Psoas muscle (tissue), 8 donors: ENCODE results near the gene FRYL. TPM values are rescaled to one million over a fixed set of nuclear protein-coding genes. Genes with fewer than 3 reads are reported as not detected.

ENCODE experiments used
- ATAC-seq, 4 donors: fragments of 200-7000 bp; cut with Tn5 transposase; one replicate each; pipeline ENCODE4 v1.9.1; 2020; ENCODE audit warnings: moderate library complexity in 3 of 4, mild to moderate bottlenecking in 2 of 4
- DNase-seq, 2 donors: peaks; one replicate each; pipeline ENCODE4 v3.0.0-alpha.2; 2020
- H3K27ac ChIP-seq: fragments of 200-600 bp; one replicate; pipeline ENCODE4 v1.8.0; 2022
- H3K27me3 ChIP-seq, 3 donors: fragments of 200-600 bp in 1 of 3; one replicate each; pipeline versions ENCODE4 v1.6.1 to v1.8.0; 2013 to 2022; ENCODE audit warnings: low read length in 2 of 3, mild to moderate bottlenecking in 2 of 3, moderate library complexity in 1 of 3; ENCODE audit not compliant: insufficient read depth in 3 of 3
- H3K36me3 ChIP-seq, 2 donors: fragments of 200-600 bp in 1 of 2; one replicate each; pipeline versions ENCODE4 v1.6.1 to v1.8.0; 2013 to 2022; ENCODE audit warnings: low read depth in 1 of 2, mild to moderate bottlenecking in 1 of 2, moderate library complexity in 1 of 2; ENCODE audit not compliant: insufficient read depth in 1 of 2
- H3K4me1 ChIP-seq: fragments of 200-600 bp; one replicate; pipeline ENCODE4 v1.8.0; 2022
- H3K4me3 ChIP-seq: fragments of 200-600 bp; one replicate; pipeline ENCODE4 v1.8.0; 2022; ENCODE audit warnings: mild to moderate bottlenecking
- H3K9me3 ChIP-seq: fragments of 200-600 bp; one replicate; pipeline ENCODE4 v1.8.0; 2022
- WGBS, 3 donors: extraction: QIAGEN DNeasy Blood & Tissue Kit; methylation state at CpG; one replicate each; pipeline versions ENCODE4 v1.1.6 to v1.1.7; 2013; 5-methylcytosine and 5-hydroxymethylcytosine counted together
- intact Hi-C, 2 donors: fragments of 100-400 bp; cut with DNase I; formaldehyde crosslinking; loops; one replicate each; pipeline versions ENCODE4 v1.11.0 to v1.14.2; 2022
- polyA plus RNA-seq, 3 donors: library from polyadenylated mRNA; stranded (reverse); fragments of 200-250 nt; gene quantifications; one replicate each; pipeline ENCODE4 v1.2.3, GENCODE V29; 2013
- total RNA-seq, 4 donors: library from RNA; stranded (reverse); fragmentation: NEBNext Ultra II Directional in 2 of 4; extraction: Animal tissue kit (Norgen Biotek cat#: 25700) in 2 of 4; gene quantifications; one replicate each; pipeline versions ENCODE4 v1.2.1 to v1.2.4, GENCODE V29; 2021 to 2023
- TF ChIP-seq, protein P1 (sequence below): fragments of 200-600 bp; IDR thresholded peaks from one replicate; pipeline ENCODE4 v1.8.0; 2022; ENCODE audit warnings: antibody characterized with exemption
- donor health status: healthy with polysubstance abuse.
- donor health status: DM: no; HTN: no; CAD: no; lungs with moderate emphysema.
- donor health status: Bipolar disorder and iron deficiency.
- donor health status: healthy.
- donor health status: DM: yes; HTN: yes; CAD: no.
- donor health status: DM: no; HTN: no; CAD: no.
- donor health status: DM: no; HTN: no; CAD: no.
- donor health status: DM: yes; HTN: yes; CAD: no.

FRYL gene
- total and polyA plus RNA-seq, 7 donors: 4.8 to 21.7 (median 15.0) TPM

DNA sequence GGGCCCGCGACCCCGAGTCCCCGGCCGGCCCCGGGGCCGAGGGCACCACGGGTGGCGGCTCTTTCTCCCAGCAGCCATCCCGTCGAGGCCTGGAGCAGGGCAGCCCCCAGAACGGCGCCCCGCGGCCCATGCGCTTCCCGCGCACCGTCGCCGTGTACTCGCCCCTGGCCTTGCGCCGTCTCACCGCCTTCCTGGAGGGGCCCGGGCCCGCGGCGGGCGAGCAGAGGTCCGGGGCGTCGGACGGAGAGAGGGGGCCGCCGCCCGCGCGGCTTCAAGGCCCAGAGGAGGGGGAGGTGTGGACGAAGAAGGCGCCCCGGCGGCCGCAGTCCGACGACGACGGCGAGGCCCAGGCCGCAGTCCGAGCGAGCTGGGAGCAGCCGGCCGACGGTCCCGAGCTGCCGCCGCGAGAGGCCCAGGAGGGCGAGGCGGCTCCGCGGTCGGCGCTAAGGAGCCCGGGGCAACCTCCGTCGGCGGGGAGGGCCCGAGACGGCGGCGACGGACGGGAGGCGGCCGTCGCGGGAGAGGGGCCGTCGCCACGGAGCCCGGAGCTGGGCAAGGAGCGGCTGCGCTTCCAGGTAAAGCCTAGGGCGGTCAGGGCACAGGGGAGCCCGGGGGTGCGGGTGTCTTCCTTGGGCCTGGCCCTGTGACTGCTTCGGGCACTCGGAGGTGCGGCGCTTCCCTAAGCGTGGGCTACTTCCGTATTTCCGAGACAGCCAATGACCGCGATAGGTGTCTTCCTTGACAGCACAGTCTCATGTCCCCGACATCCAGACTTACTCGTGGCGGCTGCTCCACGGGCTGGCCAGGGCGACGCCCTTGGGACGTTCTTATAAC, 289.2 kb downstream of the FRYL start:
- 5 to 9% (median 8%) methylated on average over 50 to 104 of the region's 104 CpGs for WGBS, 3 donors
- Histone ChIP-seq H3K36me3 (no peaks in the 10 kb centered on the region), H3K27ac (no peak overlapping the region), H3K4me3 (peak overlapping the region; percentile 58), H3K27me3 (peaks cover 0 to 65% (median 31%) of the 10 kb centered on the region in 3 donors), H3K4me1 (no peaks in the 10 kb centered on the region), H3K9me3 (no peaks in the 10 kb centered on the region)
- DNase-seq (peak in 1 of 2 donors; percentile 14), ATAC-seq (no peak)
- intact Hi-C loops: no loop called here
- TF ChIP-seq, protein P1, sequence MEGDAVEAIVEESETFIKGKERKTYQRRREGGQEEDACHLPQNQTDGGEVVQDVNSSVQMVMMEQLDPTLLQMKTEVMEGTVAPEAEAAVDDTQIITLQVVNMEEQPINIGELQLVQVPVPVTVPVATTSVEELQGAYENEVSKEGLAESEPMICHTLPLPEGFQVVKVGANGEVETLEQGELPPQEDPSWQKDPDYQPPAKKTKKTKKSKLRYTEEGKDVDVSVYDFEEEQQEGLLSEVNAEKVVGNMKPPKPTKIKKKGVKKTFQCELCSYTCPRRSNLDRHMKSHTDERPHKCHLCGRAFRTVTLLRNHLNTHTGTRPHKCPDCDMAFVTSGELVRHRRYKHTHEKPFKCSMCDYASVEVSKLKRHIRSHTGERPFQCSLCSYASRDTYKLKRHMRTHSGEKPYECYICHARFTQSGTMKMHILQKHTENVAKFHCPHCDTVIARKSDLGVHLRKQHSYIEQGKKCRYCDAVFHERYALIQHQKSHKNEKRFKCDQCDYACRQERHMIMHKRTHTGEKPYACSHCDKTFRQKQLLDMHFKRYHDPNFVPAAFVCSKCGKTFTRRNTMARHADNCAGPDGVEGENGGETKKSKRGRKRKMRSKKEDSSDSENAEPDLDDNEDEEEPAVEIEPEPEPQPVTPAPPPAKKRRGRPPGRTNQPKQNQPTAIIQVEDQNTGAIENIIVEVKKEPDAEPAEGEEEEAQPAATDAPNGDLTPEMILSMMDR: no peak

DNA sequence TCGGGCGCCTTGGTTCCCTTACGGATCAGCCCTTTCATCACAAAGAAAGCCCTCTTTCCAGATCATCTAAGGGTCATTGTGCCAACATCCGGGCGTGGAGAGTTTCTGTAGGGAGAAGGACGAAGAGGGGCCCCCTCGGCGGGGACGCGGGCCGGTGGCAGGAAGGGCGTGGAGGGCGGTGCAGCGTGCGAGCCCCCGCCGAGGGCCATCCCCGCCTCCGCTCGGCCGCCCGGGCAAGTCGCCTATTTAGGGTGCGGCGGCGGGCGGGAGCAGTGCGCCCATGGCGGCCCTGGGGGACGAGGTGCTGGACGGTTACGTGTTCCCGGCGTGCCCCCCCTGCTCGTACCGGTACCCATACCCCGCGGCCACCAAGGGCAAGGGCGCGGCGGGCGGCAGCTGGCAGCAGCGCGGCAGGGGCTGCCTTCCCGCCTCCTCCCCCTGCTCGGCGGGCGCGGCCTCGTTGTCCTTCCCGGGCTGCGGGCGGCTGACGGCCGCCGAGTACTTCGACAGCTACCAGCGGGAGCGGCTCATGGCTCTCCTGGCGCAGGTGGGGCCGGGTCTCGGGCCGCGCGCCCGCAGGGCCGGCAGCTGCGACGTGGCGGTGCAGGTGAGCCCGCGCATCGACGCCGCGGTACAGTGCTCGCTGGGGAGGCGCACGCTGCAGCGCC, 289.9 kb downstream of the FRYL start, which contains the start of gene ZAR1:
ZAR1 (plus strand) TSS at position 241 of the 668 bp plus-strand sequence; CDS start at position 281, 40 bp downstream.
- ATAC-seq (peak in 2 of 4 donors; percentile 31 to 37), DNase-seq (peak in 1 of 2 donors; percentile 45)
- no peak within 1 kb of the TSS for H3K27ac ChIP-seq
- 2 to 5% (median 3%) methylated on average over 53 to 80 of the region's 80 CpGs for WGBS, 3 donors
- no peaks in the 10 kb centered on the region for H3K9me3 ChIP-seq
- intact Hi-C loops: no loop called here
- TF ChIP-seq, protein P1: no peak
- H3K36me3 ChIP-seq: no peaks in the 10 kb centered on the region
- no peaks in the 10 kb centered on the region for H3K4me1 ChIP-seq
- H3K27me3 ChIP-seq: peaks cover 0 to 73% (median 31%) of the 10 kb centered on the region in 3 donors
- peak within 1 kb of the TSS; percentile 58 for H3K4me3 ChIP-seq

DNA sequence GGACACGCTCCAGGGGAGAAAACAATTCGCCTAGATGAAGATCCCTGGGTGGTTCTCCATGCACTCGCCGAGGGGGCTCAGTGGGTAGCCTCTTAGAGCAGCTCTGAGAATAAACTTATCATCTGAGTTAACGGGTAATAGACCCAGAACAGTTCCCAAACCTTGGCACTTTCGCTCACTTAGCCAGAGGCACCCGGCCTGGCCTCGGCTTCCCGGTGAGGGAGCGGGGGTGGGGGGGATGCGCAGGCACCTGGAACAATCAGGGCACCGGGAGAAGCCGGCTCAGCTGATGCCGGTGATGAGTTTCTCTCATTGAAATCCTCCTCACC, 290.4 kb downstream of the FRYL start:
- Histone ChIP-seq H3K4me3 (peak overlapping the region; percentile 58), H3K4me1 (no peaks in the 10 kb centered on the region), H3K27ac (no peak overlapping the region), H3K9me3 (no peaks in the 10 kb centered on the region), H3K27me3 (peaks cover 0 to 78% (median 34%) of the 10 kb centered on the region in 3 donors), H3K36me3 (no peaks in the 10 kb centered on the region)
- intact Hi-C loops: loop anchor here in 1 of 2 donors (10.0 kb wide), 1 partner anchor 165 kb away; no protein-coding TSS in a partner anchor
- 16 to 27% (median 24%) methylated on average over 14 of the region's 14 CpGs for WGBS, 3 donors
- TF ChIP-seq, protein P1: no peak
- no peak for DNase-seq
- ATAC-seq: no peak

DNA sequence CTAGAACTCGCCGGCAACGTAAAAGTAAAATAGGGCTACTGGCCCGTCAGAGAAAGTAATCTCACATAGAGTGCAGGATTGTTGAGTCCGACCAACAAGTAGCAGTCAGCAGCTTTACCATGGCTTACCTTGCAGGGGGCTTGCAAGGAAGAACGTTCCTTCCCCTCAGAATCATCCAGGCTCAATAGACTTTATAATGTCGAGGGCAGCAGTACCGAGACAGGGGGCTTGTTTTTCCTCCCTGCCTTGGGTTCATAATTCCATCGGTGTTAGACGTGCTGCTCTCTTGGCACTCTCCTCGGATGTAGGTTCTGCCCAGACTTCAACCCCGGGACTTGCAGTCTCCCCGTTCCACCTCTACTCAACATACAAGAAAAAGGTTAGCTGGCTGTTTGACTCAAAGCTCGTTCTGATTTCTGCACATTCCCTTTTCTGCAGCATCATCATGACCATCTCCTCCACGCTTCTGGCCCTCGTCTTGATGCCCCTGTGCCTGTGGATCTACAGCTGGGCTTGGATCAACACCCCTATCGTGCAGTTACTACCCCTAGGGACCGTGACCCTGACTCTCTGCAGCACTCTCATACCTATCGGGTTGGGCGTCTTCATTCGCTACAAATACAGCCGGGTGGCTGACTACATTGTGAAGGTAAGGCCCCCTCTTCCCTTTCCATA, 295.4 kb downstream of the FRYL start:
- H3K9me3 ChIP-seq: no peaks in the 10 kb centered on the region
- H3K36me3 ChIP-seq: no peaks in the 10 kb centered on the region
- intact Hi-C loops: loop anchor here in 1 of 2 donors (10.0 kb wide), 1 partner anchor 160 kb away; no protein-coding TSS in a partner anchor
- H3K4me1 ChIP-seq: no peaks in the 10 kb centered on the region
- no peak for ATAC-seq
- DNase-seq: no peak
- no peak overlapping the region for H3K4me3 ChIP-seq
- WGBS, 3 donors: 40 to 46% (median 42%) methylated on average over 22 of the region's 22 CpGs
- H3K27ac ChIP-seq: no peak overlapping the region
- TF ChIP-seq, protein P1: no peak
- peaks cover 0 to 78% (median 28%) of the 10 kb centered on the region in 3 donors for H3K27me3 ChIP-seq
